OCI-M2 (cell line): Measurements from ENCODE around the gene JAKMIP2.
"Not testable (repeated sequence)": the region's sequence is repeated elsewhere in the genome, so short reads cannot be mapped to it uniquely, and the experiment has no call there.

Source experiments
- DNase-seq: peaks from one replicate; lab custom pipeline; 2025; ENCODE audit not compliant: unreplicated experiment; lab: John Stamatoyannopoulos, UW

JAKMIP2 gene

DNA sequence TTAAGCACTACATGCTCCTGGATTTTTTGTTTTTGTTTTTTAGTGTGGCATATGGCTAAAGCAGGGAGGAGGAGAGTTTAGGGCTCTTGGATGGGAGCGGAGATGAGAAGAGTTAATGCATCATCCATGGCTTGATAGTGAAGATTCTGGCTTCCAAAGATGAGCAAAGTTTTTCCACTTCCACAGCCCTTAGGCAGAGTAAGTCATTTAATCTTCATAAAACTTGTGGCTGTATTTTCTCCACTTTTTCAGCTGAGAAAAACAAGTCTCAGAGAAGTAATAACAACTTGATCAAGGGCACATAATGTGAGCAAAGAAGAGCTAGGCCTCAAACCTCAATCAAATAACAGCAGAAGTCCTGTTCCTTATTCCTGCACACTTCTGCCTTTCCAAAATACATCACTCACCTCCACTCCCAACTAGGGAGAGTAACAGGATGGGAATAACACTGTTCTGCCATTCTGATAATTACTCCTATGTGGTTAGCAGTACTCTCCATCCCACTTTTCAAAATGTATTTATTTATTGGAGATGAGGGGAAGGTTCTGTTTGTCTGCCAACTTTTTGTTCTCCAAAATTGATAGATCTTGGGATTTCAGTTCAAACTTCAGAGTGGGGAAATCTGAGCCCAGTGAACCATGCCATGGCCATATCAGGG, 218.9 kb downstream of the JAKMIP2 start:
- no peak for DNase-seq

DNA sequence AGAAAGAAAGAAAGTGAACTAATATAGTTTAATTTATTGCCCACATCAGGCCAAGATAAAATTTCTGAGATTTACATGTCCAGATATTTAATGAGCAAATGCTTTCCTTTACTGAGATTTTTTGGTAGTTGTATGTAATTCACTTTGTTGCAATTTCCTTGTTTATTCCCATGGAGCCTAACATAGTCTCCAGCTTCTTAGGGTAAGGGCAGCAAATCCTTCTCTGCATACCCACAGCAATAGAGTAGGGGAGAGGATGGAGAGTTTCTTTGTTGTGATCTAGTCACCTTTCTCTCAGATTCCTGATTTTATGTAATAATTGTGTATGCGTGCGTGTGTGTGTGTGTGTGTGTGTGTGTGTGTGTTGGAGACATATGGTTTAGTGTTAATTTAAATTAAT, 221.1 kb downstream of the JAKMIP2 start:
- no peak for DNase-seq

DNA sequence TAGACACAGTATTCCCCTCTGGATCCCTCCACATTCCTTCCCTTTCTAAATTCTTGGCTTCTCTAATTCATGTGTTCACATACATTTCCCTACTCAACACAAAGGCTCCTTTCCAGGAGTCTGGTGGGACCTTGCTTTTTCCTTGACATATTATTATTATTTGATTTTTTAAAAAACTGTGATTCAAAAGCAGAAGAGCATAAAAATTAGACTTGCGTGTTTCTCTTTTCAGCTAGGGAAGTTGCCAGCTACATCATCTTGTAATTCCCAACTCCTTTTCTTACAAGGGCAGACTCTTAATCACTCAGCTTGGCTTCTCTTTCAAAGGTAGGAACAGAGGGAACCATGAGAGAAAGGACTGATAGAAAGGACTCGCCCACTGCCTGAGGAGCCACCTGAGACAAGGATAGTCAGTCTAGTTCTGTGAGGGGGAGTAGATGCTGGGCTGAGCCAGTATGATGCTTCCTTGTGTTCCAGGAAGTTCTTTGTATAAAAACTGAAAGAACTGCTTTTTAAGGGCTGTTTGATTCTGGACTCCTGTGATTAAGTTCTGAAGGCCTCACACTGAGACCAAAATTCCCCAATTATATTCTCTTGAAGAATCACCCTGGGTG, 221.7 kb downstream of the JAKMIP2 start:
- DNase-seq, result no peak

DNA sequence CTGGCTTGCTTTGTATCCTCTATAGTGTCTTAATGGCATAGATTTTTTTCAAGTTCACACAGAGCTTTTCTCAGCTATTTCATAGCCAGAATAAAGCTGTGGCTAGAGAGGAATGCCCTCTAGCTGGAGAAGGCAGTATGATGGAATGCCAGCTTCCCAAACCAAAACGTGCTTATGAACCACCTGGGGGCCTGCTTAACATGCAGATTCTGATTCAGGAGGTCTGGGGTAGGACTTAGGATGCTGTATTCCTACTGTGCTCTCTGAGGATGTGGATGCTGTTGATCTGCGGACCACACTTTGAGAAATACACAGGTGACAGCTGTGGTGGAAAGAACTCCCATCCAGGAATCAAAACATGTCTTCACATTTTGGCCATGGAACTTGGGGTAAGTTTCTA, 222.8 kb downstream of the JAKMIP2 start:
- no peak for DNase-seq

DNA sequence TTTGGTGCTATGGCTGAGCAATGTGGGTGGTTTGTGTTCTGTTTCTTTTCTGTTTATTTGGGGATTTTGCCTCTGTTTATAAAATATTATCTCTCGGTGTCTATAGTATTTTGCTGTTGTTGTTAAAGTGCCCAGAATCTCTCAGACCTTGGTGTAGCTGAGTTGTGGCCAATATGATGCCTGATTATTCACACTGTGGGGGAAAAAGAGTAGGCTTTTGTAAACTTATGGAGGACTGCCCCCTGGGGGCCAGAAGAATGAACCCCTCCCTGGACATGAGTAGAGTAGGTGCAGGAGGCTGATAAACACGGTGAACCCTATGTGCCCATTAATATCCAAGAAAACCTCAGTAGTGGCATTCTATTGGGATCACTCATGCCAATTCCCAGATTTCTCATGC, 223.7 kb downstream of the JAKMIP2 start:
- no peak for DNase-seq

DNA sequence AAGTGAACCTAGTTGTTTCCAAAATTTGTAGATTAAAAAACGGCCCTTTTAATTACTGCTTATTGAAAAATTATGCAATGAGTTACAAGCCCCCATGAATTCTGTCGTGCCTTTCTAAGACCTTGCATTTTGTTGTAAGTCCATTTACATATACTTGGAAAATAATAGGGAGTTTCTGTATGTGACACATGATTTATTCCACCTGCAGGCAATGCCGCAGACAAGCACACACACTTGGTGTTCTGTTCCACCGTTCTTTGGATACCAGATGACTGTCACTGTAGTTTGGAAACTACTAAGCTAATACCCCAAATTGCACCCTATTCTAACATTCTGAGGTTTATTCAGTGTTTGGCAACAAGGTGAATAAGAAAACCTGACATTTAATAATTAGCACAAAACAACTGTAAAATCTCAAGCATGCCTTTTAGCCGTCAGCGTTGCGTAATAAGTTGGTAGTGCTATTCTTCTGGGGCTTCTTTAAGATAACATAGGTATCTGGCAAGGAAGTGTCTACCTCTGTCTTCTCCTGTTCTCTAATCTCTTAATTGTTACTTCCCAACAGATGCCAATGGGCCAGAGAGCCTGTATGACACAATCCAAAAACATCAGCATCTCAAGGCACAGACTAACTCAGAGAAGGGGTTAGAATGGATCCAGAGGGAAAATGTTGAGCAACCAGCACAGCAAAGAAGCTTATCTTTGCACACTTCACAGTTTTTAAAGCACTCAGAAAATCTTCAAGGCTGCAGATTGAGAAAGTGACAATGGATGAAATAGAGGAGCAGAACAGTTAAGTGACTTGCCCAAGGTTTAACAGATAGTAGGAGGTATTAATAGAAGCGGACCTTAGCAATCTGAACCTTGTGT, 224.4 kb downstream of the JAKMIP2 start:
- DNase-seq, result no peak

DNA sequence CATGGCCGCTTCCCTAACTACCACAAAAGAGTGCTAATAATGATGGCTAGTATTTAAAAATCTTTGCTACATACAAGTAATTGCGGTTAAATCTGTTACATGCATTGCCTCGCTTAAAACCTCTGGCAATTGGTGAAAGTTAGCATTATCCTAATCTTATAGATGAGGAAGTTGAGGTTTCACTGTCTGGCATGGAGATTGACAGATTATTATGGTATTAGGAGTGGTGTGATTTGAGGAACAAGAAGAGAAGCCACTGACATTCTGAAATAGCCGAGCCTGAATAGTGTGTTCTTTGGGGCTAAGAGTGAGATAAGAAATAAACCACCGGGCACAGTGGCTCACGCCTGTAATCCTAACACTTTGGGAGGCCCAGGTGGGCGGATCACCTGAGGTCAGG, 227.4 kb downstream of the JAKMIP2 start:
- DNase-seq, result no peak

DNA sequence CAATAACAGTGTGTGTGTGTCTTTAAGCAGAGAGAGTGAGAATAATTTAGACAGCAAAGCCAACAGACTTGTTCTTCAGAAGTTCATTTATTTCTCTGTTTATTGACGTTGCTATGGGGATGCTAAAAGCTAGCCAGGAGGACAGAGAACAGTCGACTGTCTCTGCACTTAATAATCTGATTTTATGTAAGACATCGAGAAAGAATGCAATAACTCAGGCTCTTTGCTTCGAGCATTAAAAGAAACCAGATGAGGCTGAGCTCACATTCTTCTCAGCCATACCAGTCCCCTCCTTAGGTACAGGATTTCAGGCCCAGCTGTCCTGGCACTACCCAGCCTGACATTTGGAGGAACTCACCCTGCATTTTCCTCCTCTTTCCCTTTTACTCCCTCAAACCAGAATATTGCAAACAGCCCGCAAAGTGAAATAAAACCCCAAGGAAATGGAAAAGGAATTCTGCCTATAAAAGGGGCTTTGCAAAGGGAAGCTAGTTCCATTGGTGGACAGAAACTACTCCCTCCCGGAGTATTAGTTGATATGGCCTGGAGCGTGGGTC, 228.2 kb downstream of the JAKMIP2 start:
- DNase-seq, result no peak

DNA sequence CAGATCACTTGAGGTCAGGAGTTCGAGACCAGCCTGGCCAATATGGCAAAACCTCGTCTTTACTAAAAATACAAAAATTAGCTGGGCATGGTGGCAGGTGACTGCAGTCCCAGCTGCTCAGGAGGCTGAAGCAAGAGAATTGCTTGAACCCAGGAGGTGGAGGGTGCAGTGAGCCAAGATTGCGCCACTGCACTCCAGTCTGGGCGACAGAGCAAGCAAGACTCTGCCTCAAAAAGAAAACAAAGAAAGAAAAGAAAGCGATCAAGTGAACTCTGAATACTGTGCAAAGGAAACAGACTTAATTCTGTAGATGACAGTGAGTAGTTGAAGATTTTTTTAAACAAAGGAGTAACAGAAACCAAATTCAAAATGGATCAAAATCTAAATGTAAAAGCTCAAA, 228.7 kb downstream of the JAKMIP2 start:
- not testable (repeated sequence) for DNase-seq

DNA sequence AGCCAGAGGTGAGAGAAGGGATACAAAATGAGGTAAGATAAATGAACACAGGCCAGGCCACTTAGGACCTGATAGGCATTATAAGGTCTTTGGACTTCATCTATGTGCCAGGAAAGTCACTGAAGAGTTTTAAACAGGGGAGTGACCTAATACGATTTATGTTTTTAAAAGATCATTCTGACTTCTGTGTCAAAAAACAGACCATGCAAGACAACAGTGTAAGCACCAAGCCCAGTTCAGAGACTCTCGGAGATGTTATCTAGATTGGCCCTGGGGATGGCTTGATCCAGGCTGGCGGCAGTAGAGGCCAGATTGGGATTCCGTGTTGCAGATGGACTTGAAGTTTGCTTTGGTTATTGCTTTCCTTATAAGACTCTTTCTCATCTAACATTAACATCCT, 229.6 kb downstream of the JAKMIP2 start:
- DNase-seq, result no peak

DNA sequence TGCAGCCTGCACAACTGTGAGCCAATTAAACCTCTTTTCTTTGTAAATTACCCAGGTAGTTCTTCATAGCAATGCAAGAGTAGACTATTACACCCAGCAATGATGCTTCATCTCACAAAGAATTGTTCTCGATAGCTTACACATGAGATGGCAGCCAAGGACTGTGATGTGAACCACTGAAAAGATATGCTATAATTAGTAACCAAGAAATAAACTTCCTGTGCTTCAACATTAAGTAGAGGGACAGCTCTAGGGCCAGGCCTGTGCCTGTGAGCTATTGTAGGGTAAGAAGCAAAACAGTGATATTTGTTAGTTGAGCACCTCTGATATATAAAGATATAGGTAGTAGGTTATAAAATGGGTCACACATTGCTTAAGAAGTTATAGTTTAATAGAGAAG, 230.9 kb downstream of the JAKMIP2 start:
- no peak for DNase-seq

DNA sequence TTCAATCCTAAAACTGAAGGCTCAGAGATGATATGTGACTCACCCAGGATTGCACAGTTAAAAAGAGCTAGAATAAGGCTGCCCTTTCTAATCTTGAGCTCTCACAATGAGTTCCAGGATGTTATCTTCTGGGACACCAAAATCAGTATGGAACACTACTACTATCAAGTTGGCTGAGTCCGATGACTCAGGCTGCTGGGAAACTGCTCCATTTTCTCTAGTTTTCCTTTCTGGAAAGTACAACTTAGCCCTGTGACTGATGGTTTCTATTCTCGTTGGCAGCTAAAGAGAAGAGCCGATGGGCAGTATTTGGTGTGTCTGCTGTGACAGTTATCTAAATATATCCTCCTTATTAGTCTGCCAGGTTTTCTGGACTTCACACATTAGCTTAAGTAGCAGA, 234.8 kb downstream of the JAKMIP2 start:
- no peak for DNase-seq

DNA sequence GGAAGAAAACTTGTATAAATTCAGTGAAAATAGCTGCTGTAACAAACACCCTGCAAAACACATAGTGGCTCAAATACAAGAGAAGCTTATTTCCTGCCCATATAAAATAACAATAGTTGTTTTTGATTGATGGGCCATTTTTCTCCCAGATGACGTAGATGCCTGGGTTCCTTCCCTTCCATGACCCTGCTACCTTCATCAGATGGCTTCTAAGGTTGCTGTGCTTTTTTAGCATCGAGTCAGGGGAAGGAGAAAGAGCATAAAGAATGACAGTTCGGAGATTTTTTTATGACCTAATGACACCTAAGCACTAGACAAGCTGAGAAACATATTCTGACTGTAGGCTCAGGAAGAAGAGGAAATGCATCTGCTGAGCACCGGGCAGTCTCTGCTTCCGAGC, 238.0 kb downstream of the JAKMIP2 start:
- no peak for DNase-seq

DNA sequence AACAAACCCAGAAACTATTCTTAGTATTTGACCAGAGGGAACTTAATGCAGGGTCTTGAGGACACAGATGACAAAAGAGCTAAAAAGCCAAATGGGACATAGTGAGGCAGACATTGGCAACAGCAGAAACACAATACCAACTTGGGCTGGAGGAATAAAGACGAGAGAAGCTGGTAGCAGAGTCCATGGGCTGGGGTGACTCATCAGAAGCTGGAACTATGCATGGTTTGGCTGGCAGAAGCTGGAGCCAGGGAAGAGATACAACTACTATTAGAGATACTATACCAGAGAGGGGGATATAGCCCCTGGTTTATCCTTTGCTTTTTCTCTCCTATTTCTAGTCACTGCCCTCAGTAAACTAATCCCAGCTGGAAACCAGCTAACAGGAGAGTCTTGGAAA, 243.5 kb downstream of the JAKMIP2 start:
- DNase-seq, result no peak

DNA sequence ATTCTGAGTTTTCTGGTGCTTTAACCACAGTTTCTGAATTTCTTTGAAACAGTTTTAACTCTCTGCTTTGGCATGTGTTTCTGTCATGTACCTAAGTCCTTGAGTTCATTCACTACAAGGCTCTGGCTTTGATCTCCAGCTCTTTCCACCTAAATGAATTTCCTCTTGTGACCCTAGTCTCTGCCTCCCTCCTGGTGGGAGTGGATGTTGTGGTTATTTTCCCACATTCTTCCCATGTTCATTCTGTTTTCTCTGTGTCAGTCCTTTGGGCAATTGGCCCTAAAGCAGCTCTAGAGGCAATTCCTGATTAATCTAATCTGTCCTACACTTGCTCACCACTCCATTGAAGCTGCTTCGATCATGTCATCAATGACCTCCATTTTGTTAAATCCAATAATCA, 244.3 kb downstream of the JAKMIP2 start:
- no peak for DNase-seq
